GM12878 (cell line): ENCODE data around the gene FBXL2. TPM values are rescaled to one million over a fixed set of nuclear protein-coding genes. Genes with fewer than 3 reads are reported as not detected.

Experiments used
- ATAC-seq: fragments of 200-7000 bp; cut with Tn5 transposase; 3 replicates; pipeline ENCODE4 v1.9.1; 2020; ENCODE audit warnings: mild to moderate bottlenecking, moderate library complexity
- BruUV-seq: library from RNA; stranded (reverse); fragments of 400-500 nt; replicated peaks from 2 replicates; lab custom pipeline; 2021; lab: Mats Ljungman, UMichigan
- CTCF ChIA-PET: fragments of 300-600 bp; sonication (Branson Sonifier 250); formaldehyde crosslinking; extraction: SDS; loops from one replicate; lab custom pipeline; 2021; ENCODE audit warnings: inconsistent platforms; lab: Yijun Ruan, JAX
- POLR2A ChIA-PET: fragments of 350-600 bp; formaldehyde crosslinking; extraction: SDS; loops from one replicate; lab custom pipeline; 2021; ENCODE audit warnings: inconsistent platforms; lab: Charles Lee
- RAD21 ChIA-PET: fragments of 300-600 bp; sonication (Branson Sonifier 250); formaldehyde crosslinking; loops from one replicate; lab custom pipeline; 2023; ENCODE audit warnings: antibody characterized with exemption; ENCODE audit not compliant: unreplicated experiment; lab: Charles Lee
- SMC1A ChIA-PET: fragments of 300-600 bp; sonication (Branson Sonifier 250); formaldehyde crosslinking; loops from one replicate; lab custom pipeline; 2023; ENCODE audit not compliant: unreplicated experiment, uncharacterized antibody; lab: Charles Lee
- DNase-seq: peaks from one replicate; pipeline ENCODE4 v3.0.0-alpha.2; 2011; ENCODE audit warnings: low read depth, low spot score
- FAIRE-seq: peaks from 3 replicates; lab custom pipeline; 2011; peaks lifted over from hg19 to GRCh38; lab: Jason Lieb, UNC
- H2AFZ ChIP-seq: 2 replicates; pipeline ENCODE4 v1.6.0; 2011; ENCODE audit warnings: low read depth, low read length, control low read depth; ENCODE audit not compliant: control insufficient read depth
- H3K27ac ChIP-seq: 2 replicates; pipeline ENCODE4 v1.5.1; 2011; ENCODE audit warnings: control low read depth; ENCODE audit not compliant: control insufficient read depth, insufficient read depth
- H3K27me3 ChIP-seq, 2 experiments: replicated peaks in 1 of 2; 2 replicates each; pipeline versions ENCODE4 v1.6.0 to v1.6.1; 2011; ENCODE audit warnings: low read length in 1 of 2; ENCODE audit not compliant: control insufficient read depth in 2 of 2, insufficient read depth in 2 of 2
- H3K36me3 ChIP-seq, 2 experiments: 2 replicates each; pipeline ENCODE4 v1.5.1; 2011; ENCODE audit warnings: low read length in 1 of 2; ENCODE audit not compliant: control insufficient read depth in 2 of 2, insufficient read depth in 2 of 2
- H3K4me1 ChIP-seq: 2 replicates; pipeline ENCODE4 v1.6.1; 2011; ENCODE audit warnings: mild to moderate bottlenecking, low read length, moderate library complexity, mixed read lengths; ENCODE audit not compliant: control insufficient read depth, insufficient read depth
- H3K4me2 ChIP-seq: 2 replicates; pipeline ENCODE4 v1.6.0; 2011; ENCODE audit warnings: control low read depth; ENCODE audit not compliant: control insufficient read depth, insufficient read depth
- H3K4me3 ChIP-seq: fragments of 200-600 bp; sonication (generic); 2 replicates; pipeline ENCODE4 v1.5.1; 2016
- H3K79me2 ChIP-seq: 2 replicates; pipeline ENCODE4 v1.6.0; 2011; ENCODE audit warnings: low read length; ENCODE audit not compliant: control insufficient read depth, insufficient read depth
- H3K9ac ChIP-seq: 2 replicates; pipeline ENCODE4 v1.8.0; 2011; ENCODE audit warnings: low read length, control low read depth, mixed read lengths; ENCODE audit not compliant: control insufficient read depth, insufficient read depth
- H3K9me3 ChIP-seq: replicated peaks from 3 replicates; pipeline ENCODE4 v1.5.1; 2011; ENCODE audit warnings: mild to moderate bottlenecking, low read length; ENCODE audit not compliant: control insufficient read depth, insufficient read depth
- H4K20me1 ChIP-seq: 2 replicates; pipeline ENCODE4 v1.6.0; 2011; ENCODE audit not compliant: control insufficient read depth, insufficient read depth
- ATF7 ChIP-seq: fragments of 450-650 bp; IDR thresholded peaks from 2 replicates; pipeline ENCODE4 v1.6.1; 2016; ENCODE audit warnings: low read depth, mild to moderate bottlenecking
- BHLHE40 ChIP-seq, 2 experiments: fragments of 450-650 bp in 1 of 2; IDR thresholded peaks; 2 replicates each; pipeline ENCODE4 v1.6.1; 2011 to 2017; ENCODE audit warnings: low read depth in 2 of 2, borderline replicate concordance in 1 of 2, improper control_type of control experiment in 1 of 2, low read length in 1 of 2, mild to moderate bottlenecking in 1 of 2
- CHD2 ChIP-seq: IDR thresholded peaks from 2 replicates; pipeline ENCODE4 v1.6.1; 2011; ENCODE audit warnings: low read depth, low read length, improper control_type of control experiment, borderline replicate concordance
- EZH2 ChIP-seq: IDR thresholded peaks from 2 replicates; pipeline ENCODE4 v1.6.1; 2012; ENCODE audit warnings: low read depth, mild to moderate bottlenecking, control low read depth, inconsistent platforms, low read length, borderline replicate concordance; ENCODE audit not compliant: control insufficient read depth
- NFXL1 ChIP-seq: fragments of 450-650 bp; IDR thresholded peaks from 2 replicates; pipeline ENCODE4 v1.6.1; 2017; ENCODE audit warnings: antibody characterized with exemption, mild to moderate bottlenecking, borderline replicate concordance
- PAX5 ChIP-seq: IDR thresholded peaks from 2 replicates; pipeline ENCODE4 v1.6.1; 2011; ENCODE audit warnings: low read depth, low read length, borderline replicate concordance
- POU2F2 ChIP-seq: IDR thresholded peaks from 3 replicates; pipeline ENCODE4 v1.6.1; 2011; ENCODE audit warnings: low read depth, mild to moderate bottlenecking, low read length, borderline replicate concordance
- SMARCA5 ChIP-seq: fragments of 450-650 bp; IDR thresholded peaks from 2 replicates; pipeline ENCODE4 v1.6.1; 2017; ENCODE audit warnings: mild to moderate bottlenecking
- SREBF1 ChIP-seq: IDR thresholded peaks from 2 replicates; pipeline ENCODE4 v1.6.1; 2012; ENCODE audit warnings: mild to moderate bottlenecking, low read length
- SRF ChIP-seq, 2 experiments: IDR thresholded peaks; 2 replicates each; pipeline ENCODE4 v1.6.1; 2011; ENCODE audit warnings: low read depth in 2 of 2, low read length in 2 of 2, mild to moderate bottlenecking in 1 of 2, moderate library complexity in 1 of 2
- SUPT20H ChIP-seq: IDR thresholded peaks from 2 replicates; pipeline ENCODE4 v1.6.1; 2011; ENCODE audit warnings: low read depth, mild to moderate bottlenecking, low read length, moderate library complexity, borderline replicate concordance; ENCODE audit not compliant: control insufficient read depth
- TBL1XR1 ChIP-seq: IDR thresholded peaks from 2 replicates; pipeline ENCODE4 v1.6.1; 2012; ENCODE audit warnings: low read depth, low read length, improper control_type of control experiment
- ZNF384 ChIP-seq: IDR thresholded peaks from 2 replicates; pipeline ENCODE4 v1.6.1; 2012; ENCODE audit warnings: low read depth, mild to moderate bottlenecking, low read length, improper control_type of control experiment, borderline replicate concordance
- WGBS: methylation state at CpG from one replicate; pipeline ENCODE4 v1.1.6; 2016; ENCODE audit warnings: low lambda C conversion rate; ENCODE audit not compliant: insufficient replicate concordance, insufficient coverage; ENCODE audit errors: missing lambda C conversion rate; 5-methylcytosine and 5-hydroxymethylcytosine counted together
- in situ Hi-C: fragments of 300-500 bp; cut with MboI; formaldehyde crosslinking; loops from 9 replicates; pipeline ENCODE4 v1.14.3; 2018; ENCODE audit warnings: mixed read lengths
- intact Hi-C: fragments of 100-400 bp; cut with micrococcal nuclease; formaldehyde crosslinking; loops from one replicate; pipeline ENCODE4 v1.14.2; 2022; ENCODE audit not compliant: unreplicated experiment
- polyA plus RNA-seq, 11 experiments: library from polyadenylated mRNA; depleted of rRNA in 4 of 11; unstranded in 6 of 11; stranded (reverse) in 5 of 11; fragments of >200 nt; fragmentation: Nextera tagmentation in 4 of 11; fragmentation: Illumina TruSeq in 1 of 11; extraction: Ambion mirVana in 4 of 11; extraction: Trizol in 1 of 11; gene quantifications; 1 replicate in 1 of 11; 2 replicates in 10 of 11; pipeline versions ENCODE4 v1.2.1 to v1.2.3, GENCODE V29; 2011 to 2016; ENCODE audit warnings: inconsistent platforms in 2 of 11, missing spikeins in 2 of 11, low read depth in 1 of 11
- total RNA-seq, 4 experiments: library from RNA; depleted of rRNA in 3 of 4; stranded (reverse); fragments of >200 nt in 3 of 4; fragmentation: Illumina TruSeq in 1 of 4; extraction: Trizol in 1 of 4; gene quantifications; 2 replicates each; pipeline versions ENCODE4 v1.2.1 to v1.2.3, GENCODE V29; 2013 to 2021
- TF ChIP-seq, protein P1 (sequence below): fragments of 450-650 bp; IDR thresholded peaks from 2 replicates; pipeline ENCODE4 v1.6.1; 2016; ENCODE audit warnings: mild to moderate bottlenecking
- TF ChIP-seq, protein P2 (sequence below): fragments of 450-650 bp; IDR thresholded peaks from 2 replicates; pipeline ENCODE4 v1.6.1; 2017; ENCODE audit warnings: mild to moderate bottlenecking
- TF ChIP-seq, protein P3 (sequence below): IDR thresholded peaks from 2 replicates; pipeline ENCODE4 v1.6.1; 2012; ENCODE audit warnings: low read depth, low read length, improper control_type of control experiment
- TF ChIP-seq, protein P4 (sequence below): fragments of 450-650 bp; conservative IDR thresholded peaks from 2 replicates; pipeline ENCODE4 v1.6.1; 2017; ENCODE audit warnings: mild to moderate bottlenecking, moderate library complexity

The FBXL2 gene
- total and polyA plus RNA-seq, 10 of the 15 experiments (the other 5 are each of a cell fraction or from before 2014, with no cell fraction given) = 0.04 to 0.72 (median 0.15) TPM; not detected in 1

DNA sequence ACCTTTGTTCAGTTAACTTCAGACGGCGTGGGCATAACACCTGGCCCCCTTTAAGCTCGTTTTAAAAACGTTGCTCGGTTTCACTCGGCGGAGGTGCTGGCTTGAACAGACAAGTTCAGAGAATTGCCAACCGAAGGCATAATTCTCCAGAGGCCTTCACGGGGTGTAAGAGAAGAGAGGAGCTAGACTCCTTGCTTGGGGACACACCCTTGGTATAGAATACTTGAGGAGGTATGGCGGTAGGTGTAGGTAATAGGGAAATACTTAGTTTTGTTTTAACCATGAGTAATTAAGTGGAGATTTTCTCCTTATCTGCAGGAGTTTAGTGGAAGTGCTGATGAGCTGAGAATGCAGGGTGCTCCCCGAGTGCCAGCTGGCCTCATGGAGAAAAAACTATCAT, 921 bp downstream of the FBXL2 start:
- BruUV-seq = no TSS peak
- FAIRE-seq = no peak
- no peak overlapping the region for H2AFZ ChIP-seq
- TF ChIP-seq, protein P1, sequence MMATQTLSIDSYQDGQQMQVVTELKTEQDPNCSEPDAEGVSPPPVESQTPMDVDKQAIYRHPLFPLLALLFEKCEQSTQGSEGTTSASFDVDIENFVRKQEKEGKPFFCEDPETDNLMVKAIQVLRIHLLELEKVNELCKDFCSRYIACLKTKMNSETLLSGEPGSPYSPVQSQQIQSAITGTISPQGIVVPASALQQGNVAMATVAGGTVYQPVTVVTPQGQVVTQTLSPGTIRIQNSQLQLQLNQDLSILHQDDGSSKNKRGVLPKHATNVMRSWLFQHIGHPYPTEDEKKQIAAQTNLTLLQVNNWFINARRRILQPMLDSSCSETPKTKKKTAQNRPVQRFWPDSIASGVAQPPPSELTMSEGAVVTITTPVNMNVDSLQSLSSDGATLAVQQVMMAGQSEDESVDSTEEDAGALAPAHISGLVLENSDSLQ = no peak
- TF ChIP-seq SUPT20H (no peak), PAX5 (no peak), ATF7 (no peak), BHLHE40 (IDR thresholded peaks at IDR 0.05; ENCODE audit: borderline replicate concordance in 1 of 2, low read depth in 2 of 2, low read length in 1 of 2) (no peak), TBL1XR1 (no peak), SMARCA5 (no peak), NFXL1 (no peak), POU2F2 (no peak), CHD2 (no peak), SREBF1 (no peak), SRF (IDR thresholded peaks at IDR 0.05; ENCODE audit: low read depth in 2 of 2, low read length in 2 of 2) (no peak), EZH2 (no peak), ZNF384 (no peak)
- TF ChIP-seq, protein P2, sequence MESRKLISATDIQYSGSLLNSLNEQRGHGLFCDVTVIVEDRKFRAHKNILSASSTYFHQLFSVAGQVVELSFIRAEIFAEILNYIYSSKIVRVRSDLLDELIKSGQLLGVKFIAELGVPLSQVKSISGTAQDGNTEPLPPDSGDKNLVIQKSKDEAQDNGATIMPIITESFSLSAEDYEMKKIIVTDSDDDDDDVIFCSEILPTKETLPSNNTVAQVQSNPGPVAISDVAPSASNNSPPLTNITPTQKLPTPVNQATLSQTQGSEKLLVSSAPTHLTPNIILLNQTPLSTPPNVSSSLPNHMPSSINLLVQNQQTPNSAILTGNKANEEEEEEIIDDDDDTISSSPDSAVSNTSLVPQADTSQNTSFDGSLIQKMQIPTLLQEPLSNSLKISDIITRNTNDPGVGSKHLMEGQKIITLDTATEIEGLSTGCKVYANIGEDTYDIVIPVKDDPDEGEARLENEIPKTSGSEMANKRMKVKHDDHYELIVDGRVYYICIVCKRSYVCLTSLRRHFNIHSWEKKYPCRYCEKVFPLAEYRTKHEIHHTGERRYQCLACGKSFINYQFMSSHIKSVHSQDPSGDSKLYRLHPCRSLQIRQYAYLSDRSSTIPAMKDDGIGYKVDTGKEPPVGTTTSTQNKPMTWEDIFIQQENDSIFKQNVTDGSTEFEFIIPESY = no peak
- TF ChIP-seq, protein P3, sequence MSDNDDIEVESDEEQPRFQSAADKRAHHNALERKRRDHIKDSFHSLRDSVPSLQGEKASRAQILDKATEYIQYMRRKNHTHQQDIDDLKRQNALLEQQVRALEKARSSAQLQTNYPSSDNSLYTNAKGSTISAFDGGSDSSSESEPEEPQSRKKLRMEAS = no peak
- TF ChIP-seq, protein P4, sequence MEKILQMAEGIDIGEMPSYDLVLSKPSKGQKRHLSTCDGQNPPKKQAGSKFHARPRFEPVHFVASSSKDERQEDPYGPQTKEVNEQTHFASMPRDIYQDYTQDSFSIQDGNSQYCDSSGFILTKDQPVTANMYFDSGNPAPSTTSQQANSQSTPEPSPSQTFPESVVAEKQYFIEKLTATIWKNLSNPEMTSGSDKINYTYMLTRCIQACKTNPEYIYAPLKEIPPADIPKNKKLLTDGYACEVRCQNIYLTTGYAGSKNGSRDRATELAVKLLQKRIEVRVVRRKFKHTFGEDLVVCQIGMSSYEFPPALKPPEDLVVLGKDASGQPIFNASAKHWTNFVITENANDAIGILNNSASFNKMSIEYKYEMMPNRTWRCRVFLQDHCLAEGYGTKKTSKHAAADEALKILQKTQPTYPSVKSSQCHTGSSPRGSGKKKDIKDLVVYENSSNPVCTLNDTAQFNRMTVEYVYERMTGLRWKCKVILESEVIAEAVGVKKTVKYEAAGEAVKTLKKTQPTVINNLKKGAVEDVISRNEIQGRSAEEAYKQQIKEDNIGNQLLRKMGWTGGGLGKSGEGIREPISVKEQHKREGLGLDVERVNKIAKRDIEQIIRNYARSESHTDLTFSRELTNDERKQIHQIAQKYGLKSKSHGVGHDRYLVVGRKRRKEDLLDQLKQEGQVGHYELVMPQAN = no peak

More for the DNA sequence above, 921 bp downstream of the FBXL2 start:
- ChIA-PET POLR2A (no interaction called here), SMC1A (interaction anchor here (1.1 kb wide), 1 partner anchor 147 kb away, joined by 3 read pairs; no protein-coding TSS in a partner anchor), RAD21 (no interaction called here), CTCF (interaction anchor here (1.4 kb wide), 1 partner anchor 147 kb away, joined by 4 read pairs; no protein-coding TSS in a partner anchor)
- ATAC-seq = peak; percentile 22; the same call in 1 of the 3 replicates
- no peak for DNase-seq
- Histone ChIP-seq H3K27ac (no peak overlapping the region), H3K9me3 (no peaks in the 10 kb centered on the region; the same call in 2 of the 3 replicates), H3K27me3 (peaks cover 0 to 4% of the 10 kb centered on the region in 2 experiments; a peak in 1 of 4 replicates), H3K4me2 (no peak overlapping the region), H3K79me2 (no peaks in the 10 kb centered on the region), H3K36me3 (no peaks in the 10 kb centered on the region), H3K4me3 (no peak overlapping the region), H3K9ac (no peak overlapping the region), H3K4me1 (no peaks in the 10 kb centered on the region), H4K20me1 (no peaks in the 10 kb centered on the region)
- intact Hi-C loops = no loop called here
- 41% methylated on average over 11 of the region's 11 CpGs for WGBS
- in situ Hi-C loops = no loop called here
